Ectodermal cell (in vitro differentiated cells): Measurements from ENCODE around the gene FSIP1.

Experiments
- H3K27ac ChIP-seq: 2 replicates; pipeline ENCODE4 v1.7.0; 2013; ENCODE audit warnings: mild to moderate bottlenecking, low read depth, low read length; ENCODE audit not compliant: insufficient read depth, poor library complexity, severe bottlenecking
- H3K27me3 ChIP-seq: 2 replicates; pipeline ENCODE4 v1.7.0; 2013; ENCODE audit warnings: mild to moderate bottlenecking, low read length; ENCODE audit not compliant: insufficient read depth, control insufficient read depth, poor library complexity, severe bottlenecking
- H3K36me3 ChIP-seq: one replicate; pipeline ENCODE4 v1.7.0; 2013; ENCODE audit warnings: low read length; ENCODE audit not compliant: control insufficient read depth, insufficient read depth
- H3K4me1 ChIP-seq: one replicate; pipeline ENCODE4 v1.7.0; 2013; ENCODE audit warnings: low read length; ENCODE audit not compliant: control insufficient read depth, insufficient read depth
- H3K4me3 ChIP-seq: 2 replicates; pipeline ENCODE4 v1.7.0; 2013; ENCODE audit warnings: low read depth, low read length, control low read depth; ENCODE audit not compliant: insufficient read depth
- H3K9me3 ChIP-seq: 2 replicates; pipeline ENCODE4 v1.7.0; 2013; ENCODE audit warnings: mild to moderate bottlenecking, low read length, moderate library complexity; ENCODE audit not compliant: control insufficient read depth
- WGBS, 2 experiments: methylation state at CpG; one replicate each; pipeline ENCODE4 v1.1.7; 2013; ENCODE audit warnings: missing lambda C conversion rate in 2 of 2; 5-methylcytosine and 5-hydroxymethylcytosine counted together

Gene FSIP1

DNA sequence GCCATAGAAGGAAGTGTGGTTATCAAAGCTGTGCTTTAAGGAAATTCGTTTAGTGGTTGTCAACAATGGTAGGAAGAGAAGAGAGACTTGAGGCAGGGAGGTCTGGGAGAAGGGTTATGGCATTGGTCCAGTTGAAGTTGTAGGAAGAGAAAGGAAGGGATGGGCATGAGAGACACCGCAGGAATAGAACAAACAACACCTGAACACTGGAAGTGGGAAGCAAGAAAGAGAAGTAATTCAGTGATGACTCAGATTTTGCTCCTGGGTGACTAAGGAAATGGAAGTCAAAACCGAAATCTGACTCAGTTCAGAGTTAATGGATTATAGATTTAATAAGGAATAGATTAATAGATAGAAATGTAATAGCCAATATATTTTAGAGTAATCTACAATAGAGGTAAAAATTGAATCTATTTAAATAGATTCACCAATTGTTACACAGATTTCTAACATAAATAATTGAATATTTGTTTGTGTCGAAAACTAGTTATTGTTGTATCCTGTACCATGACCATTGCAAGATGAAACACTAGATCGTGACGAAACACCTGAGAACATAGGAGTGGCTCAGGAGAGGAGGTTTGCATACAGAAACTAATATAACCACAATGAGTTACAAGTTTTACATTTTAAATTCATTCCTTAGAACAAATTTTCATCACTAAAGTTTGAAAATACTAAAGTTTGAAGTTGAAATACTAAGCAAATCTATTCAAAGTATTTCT is 165.7 kb downstream of the FSIP1 start:
- H3K4me1 ChIP-seq = no peaks in the 10 kb centered on the region
- no peak overlapping the region for H3K4me3 ChIP-seq
- no peaks in the 10 kb centered on the region for H3K27me3 ChIP-seq
- WGBS, 2 experiments = 87 to 95% methylated on average over 5 to 6 of the region's 6 CpGs
- H3K9me3 ChIP-seq = no peaks in the 10 kb centered on the region
- H3K36me3 ChIP-seq = no peaks in the 10 kb centered on the region
- H3K27ac ChIP-seq = no peak overlapping the region

DNA sequence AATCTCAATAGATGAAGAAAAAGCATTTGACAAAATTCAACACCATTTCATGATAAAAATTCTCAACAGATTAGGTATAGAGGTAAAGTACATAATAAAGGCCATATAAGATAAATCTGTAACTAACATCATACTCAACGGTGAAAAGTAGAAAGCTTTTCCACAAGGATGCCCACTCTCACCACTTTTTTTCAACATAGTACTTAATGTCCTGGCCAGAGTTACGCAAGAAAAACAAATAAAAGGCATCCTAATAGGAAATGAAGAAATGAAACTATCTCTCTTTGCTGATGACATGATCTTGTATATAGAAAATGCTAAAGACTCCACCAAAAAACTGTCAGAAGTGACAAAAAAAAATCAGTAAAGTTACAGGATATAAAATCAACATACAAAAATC is 168.8 kb downstream of the FSIP1 start:
- Histone ChIP-seq H3K27ac (no peak overlapping the region), H3K27me3 (no peaks in the 10 kb centered on the region), H3K4me1 (no peaks in the 10 kb centered on the region), H3K36me3 (no peaks in the 10 kb centered on the region), H3K4me3 (no peak overlapping the region), H3K9me3 (peaks cover 2% of the 10 kb centered on the region)
- 96 to 100% methylated on average over 1 to 2 of the region's 2 CpGs for WGBS, 2 experiments

DNA sequence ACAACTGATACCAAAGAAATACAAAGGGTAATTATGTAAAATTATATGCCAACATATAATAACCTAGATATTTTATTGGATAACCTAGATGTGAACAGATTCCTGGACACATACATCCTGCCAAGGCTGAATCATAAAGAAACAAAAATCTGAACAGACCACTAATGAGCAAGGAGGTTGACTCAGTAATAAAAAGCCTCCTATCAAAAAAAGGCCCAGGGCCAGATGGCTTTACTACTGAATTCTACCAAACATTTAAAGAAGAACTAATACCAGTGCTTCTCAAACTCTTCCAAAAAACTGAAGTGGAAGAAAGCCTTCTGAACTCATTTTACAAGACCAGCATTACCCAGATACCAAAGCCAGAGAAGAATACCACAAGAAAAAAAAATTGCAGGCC is 169.4 kb downstream of the FSIP1 start:
- H3K27me3 ChIP-seq = no peaks in the 10 kb centered on the region
- no peaks in the 10 kb centered on the region for H3K4me1 ChIP-seq
- H3K36me3 ChIP-seq = no peaks in the 10 kb centered on the region
- H3K27ac ChIP-seq = no peak overlapping the region
- H3K9me3 ChIP-seq = peaks cover 2% of the 10 kb centered on the region
- H3K4me3 ChIP-seq = no peak overlapping the region

- Histone ChIP-seq H3K9me3 (peaks cover 2% of the 10 kb centered on the region), H3K4me1 (no peaks in the 10 kb centered on the region), H3K4me3 (no peak overlapping the region), H3K27ac (no peak overlapping the region), H3K27me3 (no peaks in the 10 kb centered on the region), H3K36me3 (no peaks in the 10 kb centered on the region)
Measured at GRCh38 chr15:39610665-39611064, 172.0 kb downstream of the FSIP1 start.

DNA sequence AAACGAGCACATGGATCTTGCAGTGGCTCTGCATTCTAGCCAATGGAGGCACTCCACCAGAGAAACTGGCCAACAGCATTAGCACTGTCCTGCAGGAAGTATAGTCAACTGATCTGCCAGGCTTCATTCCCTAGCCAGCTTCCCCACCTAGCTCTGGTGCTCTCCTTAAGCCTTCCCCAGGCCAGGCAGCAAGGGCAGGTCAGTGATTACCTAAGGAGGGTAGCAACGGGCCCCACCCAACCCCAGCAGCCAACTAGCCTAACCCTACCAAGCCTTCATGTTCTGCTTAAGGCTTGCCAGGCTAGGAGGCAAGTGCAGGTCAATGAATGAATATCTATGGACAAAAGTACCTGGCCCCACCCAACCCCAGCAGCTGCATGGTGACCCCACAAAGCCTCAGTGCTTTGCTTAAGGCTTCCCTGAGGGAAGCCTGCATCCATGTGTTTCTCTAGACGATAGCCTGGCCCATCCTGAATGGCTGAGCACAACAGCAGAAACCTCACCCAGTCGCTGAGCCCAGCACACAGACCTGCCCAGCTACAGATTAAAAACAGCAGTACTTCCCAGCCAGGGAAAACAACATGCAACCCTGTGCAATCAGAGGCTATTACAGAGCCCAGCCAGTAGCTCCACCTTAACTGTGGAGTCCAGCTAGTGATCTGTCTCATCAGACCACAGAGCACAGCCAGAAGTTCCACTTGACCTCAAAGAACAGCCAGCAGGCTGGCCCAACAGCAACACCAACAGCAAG is 173.3 kb downstream of the FSIP1 start:
- H3K36me3 ChIP-seq = no peaks in the 10 kb centered on the region
- H3K4me3 ChIP-seq = no peak overlapping the region
- no peaks in the 10 kb centered on the region for H3K27me3 ChIP-seq
- no peaks in the 10 kb centered on the region for H3K4me1 ChIP-seq
- no peak overlapping the region for H3K27ac ChIP-seq
- H3K9me3 ChIP-seq = peaks cover 2% of the 10 kb centered on the region
- WGBS, 2 experiments = 91 to 92% methylated on average over 4 of the region's 4 CpGs

GRCh38 chr15:39608185-39609139 is 174.2 kb downstream of the FSIP1 start:
- Histone ChIP-seq H3K27ac (no peak overlapping the region), H3K27me3 (no peaks in the 10 kb centered on the region), H3K36me3 (no peaks in the 10 kb centered on the region), H3K4me1 (no peaks in the 10 kb centered on the region), H3K4me3 (no peak overlapping the region), H3K9me3 (peaks cover 2% of the 10 kb centered on the region)
- 93 to 98% methylated on average over 1 to 2 of the region's 2 CpGs for WGBS, 2 experiments

- WGBS, 2 experiments = 94 to 100% methylated on average over 1 of the region's 1 CpG
- H3K9me3 ChIP-seq = no peaks in the 10 kb centered on the region
- no peaks in the 10 kb centered on the region for H3K4me1 ChIP-seq
- no peaks in the 10 kb centered on the region for H3K27me3 ChIP-seq
- H3K36me3 ChIP-seq = no peaks in the 10 kb centered on the region
- H3K4me3 ChIP-seq = no peak overlapping the region
- H3K27ac ChIP-seq = no peak overlapping the region
Measured at GRCh38 chr15:39605146-39605545, 177.5 kb downstream of the FSIP1 start.

DNA sequence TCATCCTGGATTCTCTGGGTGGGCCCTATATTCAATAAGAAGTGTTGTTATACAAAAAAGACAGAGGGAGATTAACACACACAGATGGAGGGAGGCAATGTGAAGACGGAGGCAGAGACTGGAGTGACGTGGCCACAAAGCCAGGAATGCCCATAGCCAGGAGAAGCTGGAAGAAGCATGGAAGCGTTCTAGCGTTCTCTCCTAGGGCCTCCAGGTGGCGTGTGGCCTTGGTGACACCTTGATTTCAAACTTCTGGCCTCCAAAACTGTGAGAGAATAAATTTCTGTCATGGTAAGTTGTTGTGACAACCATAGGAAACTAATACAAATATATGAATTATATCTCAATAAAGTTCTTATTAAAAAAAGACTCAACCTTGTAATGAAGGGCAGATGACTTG is 180.5 kb downstream of the FSIP1 start:
- no peaks in the 10 kb centered on the region for H3K36me3 ChIP-seq
- no peak overlapping the region for H3K4me3 ChIP-seq
- H3K27me3 ChIP-seq = no peaks in the 10 kb centered on the region
- WGBS, 2 experiments = 61 to 65% methylated on average over 5 of the region's 5 CpGs
- H3K27ac ChIP-seq = no peak overlapping the region
- H3K9me3 ChIP-seq = no peaks in the 10 kb centered on the region
- H3K4me1 ChIP-seq = no peaks in the 10 kb centered on the region

GRCh38 chr15:39599871-39600270 is 182.8 kb downstream of the FSIP1 start:
- H3K36me3 ChIP-seq = no peaks in the 10 kb centered on the region
- H3K27ac ChIP-seq = no peak overlapping the region
- H3K9me3 ChIP-seq = no peaks in the 10 kb centered on the region
- no peak overlapping the region for H3K4me3 ChIP-seq
- WGBS, 2 experiments = 93 to 98% methylated on average over 2 of the region's 2 CpGs
- H3K4me1 ChIP-seq = no peaks in the 10 kb centered on the region
- H3K27me3 ChIP-seq = no peaks in the 10 kb centered on the region
